Mucosa of rectum (tissue), 2 donors: ENCODE measurements around the gene CCT8L2.
"Not testable (repeated sequence)": the region's sequence is repeated elsewhere in the genome, so short reads cannot be mapped to it uniquely, and the experiment has no call there.

ENCODE experiments used
- H3K27ac ChIP-seq, 2 donors: one replicate each; pipeline ENCODE4 v1.7.0; 2013; ENCODE audit warnings: inconsistent platforms in 2 of 2, low read depth in 2 of 2, low read length in 2 of 2
- H3K27me3 ChIP-seq, 2 donors: one replicate each; pipeline ENCODE4 v1.7.0; 2013; ENCODE audit warnings: low read length in 2 of 2; ENCODE audit not compliant: control insufficient read depth in 2 of 2, insufficient read depth in 2 of 2
- H3K36me3 ChIP-seq, 2 donors: one replicate each; pipeline ENCODE4 v1.7.0; 2013; ENCODE audit warnings: low read length in 2 of 2; ENCODE audit not compliant: control insufficient read depth in 2 of 2, insufficient read depth in 2 of 2
- H3K4me1 ChIP-seq, 2 donors: one replicate each; pipeline ENCODE4 v1.7.0; 2013; ENCODE audit warnings: low read length in 2 of 2, mild to moderate bottlenecking in 1 of 2; ENCODE audit not compliant: control insufficient read depth in 2 of 2, insufficient read depth in 2 of 2
- H3K4me3 ChIP-seq, 2 donors: one replicate each; pipeline ENCODE4 v1.7.0; 2013; ENCODE audit warnings: low read length in 2 of 2
- H3K9ac ChIP-seq, 2 donors: one replicate each; pipeline ENCODE4 v1.7.0; 2013; ENCODE audit warnings: low read length in 2 of 2, low read depth in 1 of 2, mild to moderate bottlenecking in 1 of 2
- H3K9me3 ChIP-seq, 2 donors: one replicate each; pipeline ENCODE4 v1.7.0; 2013; ENCODE audit warnings: low read length in 2 of 2; ENCODE audit not compliant: control insufficient read depth in 2 of 2
- donor health status: healthy.
- donor health status: Normal muscosa, but diverticular disease.

Gene CCT8L2

DNA sequence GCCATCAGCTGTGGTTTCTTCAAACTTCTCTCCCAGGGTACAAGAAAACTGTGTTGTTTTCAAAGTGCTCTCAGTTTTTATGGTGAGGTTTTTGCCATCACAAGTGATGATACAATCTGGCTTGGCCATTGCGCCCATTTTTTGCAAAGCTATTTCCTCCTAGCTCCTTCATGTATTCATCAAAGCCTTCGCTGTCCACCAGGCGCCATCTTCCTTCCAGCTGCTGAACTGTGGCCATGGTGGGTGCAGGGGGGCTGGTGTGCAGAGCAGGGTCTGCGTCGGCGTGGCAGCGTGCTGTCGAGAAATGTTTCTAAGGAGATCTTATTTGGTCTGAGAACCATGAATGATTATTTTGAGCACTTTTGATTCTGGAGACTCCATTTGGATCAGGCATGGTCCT, 2.6 kb upstream of the CCT8L2 start:
- not testable (repeated sequence) for H3K27ac ChIP-seq

DNA sequence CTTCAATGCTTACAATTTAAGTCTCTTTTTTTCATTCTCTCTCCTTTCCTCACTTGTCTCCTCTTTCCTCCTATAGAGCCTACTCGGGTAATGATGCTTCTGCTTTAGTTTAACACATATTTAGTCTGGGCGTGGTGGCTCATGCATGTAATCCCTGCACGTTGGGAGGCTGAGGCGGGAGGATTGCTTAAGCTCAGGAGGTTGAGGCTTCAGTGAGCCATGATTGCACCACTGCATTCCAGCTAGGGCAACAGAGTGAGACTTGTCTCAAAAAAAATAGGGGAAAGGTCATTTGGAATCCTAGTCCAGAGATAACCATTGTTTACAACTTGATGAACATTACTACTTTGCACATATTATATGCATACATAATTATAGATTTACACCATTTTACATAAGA, 1.4 kb upstream of the CCT8L2 start:
- no peak overlapping the region for H3K4me3 ChIP-seq
- H3K9me3 ChIP-seq: peaks cover 2 to 4% of the 10 kb centered on the region in 2 donors
- H3K27me3 ChIP-seq: no peaks in the 10 kb centered on the region
- H3K27ac ChIP-seq: no peak overlapping the region
- H3K9ac ChIP-seq: no peak overlapping the region
- no peaks in the 10 kb centered on the region for H3K4me1 ChIP-seq
- H3K36me3 ChIP-seq: no peaks in the 10 kb centered on the region

More for the DNA sequence above, 2.6 kb upstream of the CCT8L2 start:
- H3K4me1 ChIP-seq, H3K36me3 ChIP-seq, H3K9ac ChIP-seq, H3K4me3 ChIP-seq, H3K9me3 ChIP-seq, H3K27me3 ChIP-seq: not testable (repeated sequence)

DNA sequence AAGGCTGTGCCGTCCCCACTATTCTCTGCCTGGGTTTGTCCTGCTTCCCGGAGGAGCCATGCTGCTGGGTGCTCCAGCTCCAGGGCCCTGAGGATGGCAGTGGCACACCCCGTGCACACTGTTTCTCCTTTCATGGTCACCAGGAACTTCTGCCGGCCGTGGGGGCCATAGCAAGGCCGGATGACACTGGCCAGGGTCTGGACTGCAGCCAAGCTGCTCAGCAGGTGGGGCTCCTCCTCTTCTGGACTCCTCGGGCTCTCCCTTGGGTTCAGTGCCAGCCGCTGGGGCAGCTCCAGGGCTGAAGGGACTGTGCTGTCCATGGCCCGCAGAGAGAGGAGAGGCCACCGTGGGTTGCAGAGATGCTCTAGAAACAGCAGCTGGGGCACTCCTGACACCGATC, 379 bp downstream of the CCT8L2 start:
- not testable (repeated sequence) for H3K9ac ChIP-seq, H3K27me3 ChIP-seq, H3K27ac ChIP-seq, H3K4me1 ChIP-seq, H3K36me3 ChIP-seq, H3K9me3 ChIP-seq, H3K4me3 ChIP-seq

DNA sequence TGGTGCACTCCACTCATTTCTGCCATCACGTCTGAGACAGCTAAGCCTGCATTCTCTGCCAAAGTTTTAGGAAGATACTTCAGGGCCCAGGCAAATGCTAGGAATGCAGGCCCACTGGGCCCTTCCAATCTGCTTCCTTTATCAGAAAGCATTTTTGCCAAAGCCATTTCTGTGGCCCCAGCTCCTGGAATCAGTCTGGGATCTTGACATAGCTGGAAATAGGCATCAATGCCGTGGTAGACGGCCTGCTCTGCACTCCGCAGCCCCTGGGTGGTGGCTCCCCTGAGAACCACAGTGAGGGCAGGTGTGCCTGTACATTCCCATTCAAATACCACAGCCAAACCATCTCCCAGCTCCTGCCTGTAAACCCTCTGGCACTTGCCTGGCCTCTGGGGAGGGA, 1.5 kb downstream of the CCT8L2 start:
- not testable (repeated sequence) for H3K27me3 ChIP-seq, H3K36me3 ChIP-seq, H3K9ac ChIP-seq, H3K9me3 ChIP-seq, H3K4me1 ChIP-seq, H3K27ac ChIP-seq, H3K4me3 ChIP-seq

DNA sequence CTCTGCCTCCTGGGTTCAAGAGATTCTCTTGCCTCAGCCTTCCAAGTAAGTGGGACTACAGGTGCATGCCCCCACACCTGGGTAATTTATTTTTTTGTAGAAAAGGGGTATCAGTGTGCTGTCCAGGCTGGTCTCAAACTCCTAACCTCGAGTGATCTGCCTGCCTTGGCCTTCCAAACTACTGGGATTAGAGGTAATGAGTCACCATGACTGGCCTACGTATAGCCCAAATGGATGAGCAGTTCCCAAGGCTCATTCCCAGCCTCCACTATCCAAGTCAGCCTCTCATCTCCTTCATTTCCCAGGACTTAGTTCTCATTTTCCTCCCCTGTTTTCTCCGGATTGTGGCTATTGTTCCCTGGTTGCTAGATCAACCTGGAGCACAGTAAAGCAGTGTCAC, 5.6 kb downstream of the CCT8L2 start:
- Histone ChIP-seq H3K9me3 (no peaks in the 10 kb centered on the region), H3K36me3 (no peaks in the 10 kb centered on the region), H3K9ac (no peak overlapping the region), H3K4me3 (no peak overlapping the region), H3K4me1 (no peaks in the 10 kb centered on the region), H3K27ac (no peak overlapping the region), H3K27me3 (no peaks in the 10 kb centered on the region)

DNA sequence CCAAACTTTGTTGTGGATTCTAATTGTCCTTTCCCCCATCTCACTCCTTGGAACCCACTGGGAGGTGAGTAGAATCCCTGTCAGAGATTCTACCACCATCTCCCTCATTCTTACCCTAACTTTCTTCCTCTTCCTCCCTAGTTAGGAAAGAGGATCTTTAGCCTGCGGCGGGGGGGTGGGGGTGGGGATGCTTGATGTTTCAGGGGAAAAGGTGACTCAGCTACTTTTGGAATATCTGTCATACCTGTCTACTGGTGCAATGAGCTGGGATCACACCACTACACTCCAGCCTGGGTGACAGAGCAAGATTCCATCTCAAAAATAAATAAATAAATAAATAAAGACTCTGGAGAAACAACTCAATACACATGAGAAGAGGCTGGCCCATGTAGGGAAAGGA, 6.4 kb downstream of the CCT8L2 start:
- H3K4me1 ChIP-seq: no peaks in the 10 kb centered on the region
- H3K9ac ChIP-seq: no peak overlapping the region
- no peaks in the 10 kb centered on the region for H3K27me3 ChIP-seq
- H3K27ac ChIP-seq: no peak overlapping the region
- no peak overlapping the region for H3K4me3 ChIP-seq
- H3K36me3 ChIP-seq: no peaks in the 10 kb centered on the region
- H3K9me3 ChIP-seq: no peaks in the 10 kb centered on the region

DNA sequence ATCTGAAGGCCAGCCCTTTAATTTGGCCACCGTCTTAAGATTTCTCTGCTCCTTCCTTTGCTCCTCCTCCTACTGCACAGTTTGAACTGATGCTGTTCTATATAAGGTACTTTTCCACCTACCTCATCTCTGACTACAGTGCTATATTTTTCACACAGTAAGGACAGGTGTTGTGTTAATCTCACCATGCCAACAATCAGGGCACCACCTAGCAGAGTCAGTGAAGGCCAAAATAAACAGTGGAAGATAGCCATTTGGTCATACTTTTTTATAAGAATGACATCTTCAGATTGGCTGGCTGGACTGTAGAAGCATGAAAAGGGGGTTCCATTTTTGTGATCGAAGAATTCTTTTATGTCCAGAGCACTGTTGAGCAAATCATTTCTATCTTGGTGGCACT, 11.7 kb downstream of the CCT8L2 start:
- H3K4me3 ChIP-seq, H3K27ac ChIP-seq, H3K27me3 ChIP-seq, H3K36me3 ChIP-seq, H3K9me3 ChIP-seq, H3K9ac ChIP-seq, H3K4me1 ChIP-seq: not testable (repeated sequence)

DNA sequence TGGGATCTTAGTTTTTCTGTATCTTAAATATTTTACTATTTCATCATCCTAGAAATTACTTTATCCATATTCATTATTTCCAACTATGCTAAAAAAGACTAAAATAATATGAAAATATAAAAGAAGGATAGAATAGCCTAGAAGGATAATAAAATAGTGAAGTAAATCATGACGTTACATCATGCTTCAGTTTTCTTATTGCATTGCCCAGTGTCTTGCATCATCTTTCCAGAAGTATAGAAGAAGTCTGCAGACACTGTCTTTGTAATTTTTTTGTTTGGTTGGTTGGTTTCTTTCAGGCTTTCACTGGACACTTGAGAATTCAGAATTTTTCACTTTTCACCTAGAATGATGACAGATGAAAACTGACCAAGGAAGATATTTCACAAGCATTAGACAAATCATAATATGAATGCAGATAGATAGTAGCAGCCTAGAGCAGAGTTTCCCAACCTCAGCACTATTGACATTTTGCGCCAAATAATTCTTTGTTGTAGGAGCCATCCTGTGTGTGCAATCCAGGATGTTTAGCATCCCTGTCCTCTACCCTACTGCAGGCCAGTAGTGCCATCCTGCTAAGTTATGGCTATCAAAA, 23.3 kb downstream of the CCT8L2 start:
- not testable (repeated sequence) for H3K4me3 ChIP-seq

DNA sequence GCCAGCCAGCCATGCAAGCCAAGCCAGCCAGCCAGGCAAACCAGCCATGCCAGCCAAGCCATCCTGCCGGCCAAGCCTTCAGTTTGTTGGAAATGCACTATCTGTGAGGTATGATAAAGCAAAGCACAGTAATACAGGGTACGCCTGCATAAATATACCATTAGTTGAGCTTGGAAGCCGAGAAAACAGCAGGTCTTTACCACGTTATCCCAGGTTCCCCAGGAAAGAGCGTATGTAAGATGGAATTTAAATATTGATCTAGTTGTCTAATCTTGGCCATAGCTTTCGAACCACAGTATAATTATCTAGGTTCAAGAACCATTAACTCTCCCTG, 24.2 kb downstream of the CCT8L2 start:
- Histone ChIP-seq H3K4me3 (no peak overlapping the region), H3K36me3 (no peaks in the 10 kb centered on the region), H3K4me1 (no peaks in the 10 kb centered on the region), H3K27ac (no peak overlapping the region), H3K27me3 (no peaks in the 10 kb centered on the region), H3K9me3 (no peaks in the 10 kb centered on the region), H3K9ac (no peak overlapping the region)

More for the DNA sequence above, 23.3 kb downstream of the CCT8L2 start:
- not testable (repeated sequence) for H3K27me3 ChIP-seq, H3K4me1 ChIP-seq, H3K9ac ChIP-seq, H3K36me3 ChIP-seq, H3K9me3 ChIP-seq, H3K27ac ChIP-seq

DNA sequence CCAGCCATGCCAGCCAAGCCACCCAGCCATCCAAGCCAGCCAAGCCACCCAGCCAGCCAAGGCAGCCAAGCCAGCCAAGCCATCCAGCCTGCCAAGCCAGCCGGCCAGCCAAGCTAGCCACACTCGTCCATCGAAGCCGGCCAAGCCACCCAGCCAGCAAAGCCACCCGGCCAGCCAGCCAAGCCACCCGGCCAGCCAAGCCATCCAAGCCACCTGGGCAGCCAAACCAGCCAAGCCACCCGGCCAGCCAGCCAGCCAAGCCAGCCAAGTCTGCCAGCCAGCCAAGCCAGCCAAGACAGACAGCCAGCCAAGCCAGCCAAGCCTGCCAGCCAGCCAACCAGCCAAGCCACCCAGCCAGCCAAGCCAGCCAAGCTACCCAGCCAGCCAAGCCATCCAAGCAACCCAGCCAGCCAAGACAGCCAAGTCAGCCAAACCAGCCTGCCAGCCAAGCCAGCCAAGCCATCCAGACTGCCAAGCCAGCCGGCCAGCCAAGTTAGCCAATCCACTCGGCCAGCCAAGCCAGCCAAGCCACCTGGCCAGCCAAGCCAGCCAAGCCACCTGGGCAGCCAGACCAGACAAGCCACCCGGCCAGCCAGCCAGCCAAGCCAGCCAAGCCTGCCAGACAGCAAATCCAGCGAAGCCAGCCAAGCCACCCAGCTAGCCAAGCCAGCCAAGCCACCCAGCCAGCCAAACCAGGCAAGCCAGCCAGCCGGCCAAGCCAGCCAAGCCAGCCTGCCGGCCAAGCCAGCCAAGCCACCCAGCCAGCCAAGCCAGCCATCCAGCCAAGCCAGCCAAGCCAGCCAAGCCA, 24.8 kb downstream of the CCT8L2 start:
- not testable (repeated sequence) for H3K4me3 ChIP-seq, H3K36me3 ChIP-seq, H3K27me3 ChIP-seq, H3K9me3 ChIP-seq, H3K27ac ChIP-seq, H3K9ac ChIP-seq, H3K4me1 ChIP-seq
